ENCODE measurements around the gene FMN1. TPM values are rescaled to one million over a fixed set of nuclear protein-coding genes. Genes with fewer than 3 reads are reported as not detected.

The FMN1 gene
- total RNA-seq, 1 donor from 2014 or later, result 0.02 TPM

DNA sequence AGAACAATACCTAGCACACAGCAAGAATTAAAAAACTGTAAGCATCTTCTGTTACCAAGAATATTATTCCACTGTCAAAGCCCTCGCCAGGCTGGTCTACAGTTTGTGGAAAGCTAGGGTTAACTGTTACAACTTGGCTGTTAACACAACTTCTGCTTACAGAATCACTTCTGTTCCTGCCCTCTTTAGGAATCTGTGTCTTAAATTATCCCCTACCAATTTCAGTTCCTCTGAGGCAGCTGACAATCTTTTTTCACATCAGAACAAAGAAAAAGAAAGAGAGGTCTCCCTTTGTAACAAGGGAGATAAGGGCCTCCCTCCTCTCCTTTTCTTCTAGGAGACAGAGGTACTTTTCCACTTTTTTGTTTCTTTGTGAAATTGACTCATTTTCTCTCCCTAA, 188.9 kb downstream of the FMN1 start:
- no peak overlapping the region for H3K27ac Mint-ChIP-seq
- intact Hi-C loops (cut with micrococcal nuclease), result no loop called here
- H3K4me1 Mint-ChIP-seq, result no peaks in the 10 kb centered on the region
- no peak overlapping the region for H3K4me3 Mint-ChIP-seq
- no peak for DNase-seq
- peaks cover 13% of the 10 kb centered on the region for H3K27me3 Mint-ChIP-seq
- no peaks in the 10 kb centered on the region for H3K9me3 Mint-ChIP-seq
- H3K36me3 Mint-ChIP-seq (ENCODE audit: low read depth), result no peaks in the 10 kb centered on the region

DNA sequence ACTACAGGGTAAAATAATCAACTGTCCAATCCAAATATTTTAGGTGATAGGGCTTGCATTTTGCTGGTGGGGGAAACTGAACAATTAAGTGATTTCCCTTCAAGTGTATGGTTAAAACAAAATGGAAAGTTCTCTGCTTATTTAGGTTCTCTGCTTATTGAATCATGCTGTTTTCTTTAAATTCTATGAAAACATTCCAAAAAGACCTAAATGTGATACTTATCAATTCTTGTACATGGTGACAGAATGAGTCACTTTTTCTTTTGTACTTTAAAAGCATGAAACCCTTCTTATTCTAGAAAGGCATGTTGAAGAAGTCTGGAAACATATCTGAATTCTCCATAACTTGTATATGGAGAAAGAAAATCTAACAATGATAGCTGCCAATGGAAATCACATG, 192.6 kb downstream of the FMN1 start:
- Mint-ChIP-seq H3K27ac (no peak overlapping the region), H3K4me1 (no peaks in the 10 kb centered on the region), H3K36me3 (ENCODE audit: low read depth) (no peaks in the 10 kb centered on the region), H3K27me3 (peaks cover 11% of the 10 kb centered on the region), H3K4me3 (no peak overlapping the region), H3K9me3 (no peaks in the 10 kb centered on the region)
- intact Hi-C loops (cut with micrococcal nuclease), result no loop called here
- DNase-seq, result no peak

DNA sequence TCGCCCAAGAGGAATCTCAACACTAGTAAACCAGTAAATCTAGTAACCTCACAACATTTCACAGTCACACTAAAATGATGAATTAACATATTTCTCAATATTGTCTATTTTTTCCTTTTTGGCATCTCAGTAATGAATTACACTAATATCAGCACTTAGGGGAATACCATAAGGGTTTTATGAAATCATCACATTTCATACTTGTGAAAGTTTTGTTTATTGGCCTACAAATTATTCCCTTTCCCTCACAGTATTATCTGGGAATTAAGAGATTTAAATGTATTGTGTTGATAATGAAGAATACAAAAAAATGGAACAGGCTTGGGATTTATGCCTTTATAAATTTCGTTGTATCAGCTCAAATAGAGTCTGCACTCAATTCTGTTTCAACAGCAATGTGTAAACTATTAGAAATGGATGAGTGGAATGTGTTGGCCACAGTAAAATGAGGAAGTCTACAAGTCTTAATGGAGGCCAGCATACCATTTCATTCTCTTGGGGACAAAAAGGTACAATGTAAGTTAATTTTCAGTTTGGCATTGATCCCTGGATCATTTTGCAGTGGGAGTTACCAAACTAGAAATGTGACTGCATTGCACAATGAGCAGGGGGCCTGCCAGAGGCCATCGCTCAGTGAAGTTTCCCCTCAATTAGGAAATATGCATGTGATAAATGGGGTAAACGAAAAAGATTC, 195.4 kb downstream of the FMN1 start:
- intact Hi-C loops (cut with micrococcal nuclease), result loop anchor here (5.0 to 10.0 kb wide), 2 partner anchors 136 to 337 kb away; no protein-coding TSS in a partner anchor
- no peak overlapping the region for H3K27ac Mint-ChIP-seq
- H3K36me3 Mint-ChIP-seq (ENCODE audit: low read depth), result no peaks in the 10 kb centered on the region
- no peak for DNase-seq
- H3K4me3 Mint-ChIP-seq, result no peak overlapping the region
- H3K9me3 Mint-ChIP-seq, result no peaks in the 10 kb centered on the region
- H3K27me3 Mint-ChIP-seq, result peaks cover 13% of the 10 kb centered on the region
- H3K4me1 Mint-ChIP-seq, result no peaks in the 10 kb centered on the region

DNA sequence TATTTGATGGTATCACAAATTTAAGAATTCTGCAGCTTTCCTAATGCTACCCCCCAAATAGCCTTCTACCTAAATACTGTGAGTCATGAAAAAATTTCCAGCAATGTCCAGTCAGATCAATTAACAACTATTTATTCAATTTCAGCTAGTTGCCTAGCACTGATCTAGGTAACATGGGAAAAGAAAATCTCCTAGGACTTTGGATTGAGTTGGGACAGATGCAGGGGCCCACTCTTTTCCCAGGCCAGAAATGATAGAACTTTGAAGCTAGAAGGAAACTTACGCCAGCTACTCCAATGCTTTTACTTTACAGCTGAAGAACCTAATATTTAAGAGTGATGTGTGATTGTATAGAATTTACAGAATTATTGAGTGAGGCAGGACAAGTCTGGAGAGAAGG, 196.3 kb downstream of the FMN1 start:
- H3K36me3 Mint-ChIP-seq (ENCODE audit: low read depth), result no peaks in the 10 kb centered on the region
- peaks cover 13% of the 10 kb centered on the region for H3K27me3 Mint-ChIP-seq
- DNase-seq, result no peak
- no peaks in the 10 kb centered on the region for H3K9me3 Mint-ChIP-seq
- no peak overlapping the region for H3K4me3 Mint-ChIP-seq
- intact Hi-C loops (cut with micrococcal nuclease), result loop anchor here (5.0 to 10.0 kb wide), 2 partner anchors 137 to 336 kb away; no protein-coding TSS in a partner anchor
- no peaks in the 10 kb centered on the region for H3K4me1 Mint-ChIP-seq
- H3K27ac Mint-ChIP-seq, result no peak overlapping the region

DNA sequence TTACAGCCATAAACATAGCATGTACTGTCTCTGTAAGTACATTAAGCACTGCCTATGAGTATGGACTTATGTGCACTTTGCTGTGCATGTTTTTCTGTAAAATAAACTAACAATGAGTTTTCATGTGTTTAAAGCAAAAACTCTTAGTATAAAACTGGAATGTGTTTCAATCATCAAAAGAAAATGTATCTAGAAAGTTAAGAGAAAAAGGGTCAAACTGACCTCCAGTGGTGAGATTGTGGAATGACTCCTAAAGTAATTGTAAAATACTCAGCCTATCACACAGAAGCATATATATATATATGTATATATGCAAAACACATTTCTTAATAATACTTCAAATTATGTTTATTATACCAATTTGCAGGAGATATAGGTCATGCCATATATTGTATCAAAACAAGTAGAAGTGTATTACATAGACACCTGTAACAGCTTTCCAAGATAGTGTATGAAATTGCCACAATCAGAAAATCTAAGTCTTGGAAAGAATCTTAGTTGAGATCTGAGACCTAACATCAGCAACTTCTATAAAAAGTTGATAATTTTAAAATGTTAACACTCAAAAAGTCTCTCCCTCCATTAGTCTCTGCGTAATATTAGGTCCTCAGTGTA, 199.6 kb downstream of the FMN1 start:
- DNase-seq, result no peak
- H3K27me3 Mint-ChIP-seq, result peaks cover 12% of the 10 kb centered on the region
- H3K4me1 Mint-ChIP-seq, result no peaks in the 10 kb centered on the region
- H3K36me3 Mint-ChIP-seq (ENCODE audit: low read depth), result no peaks in the 10 kb centered on the region
- no peak overlapping the region for H3K4me3 Mint-ChIP-seq
- H3K27ac Mint-ChIP-seq, result no peak overlapping the region
- H3K9me3 Mint-ChIP-seq, result no peaks in the 10 kb centered on the region
- intact Hi-C loops (cut with micrococcal nuclease), result loop anchor here (5.0 to 10.0 kb wide), 2 partner anchors 140 to 333 kb away; no protein-coding TSS in a partner anchor

DNA sequence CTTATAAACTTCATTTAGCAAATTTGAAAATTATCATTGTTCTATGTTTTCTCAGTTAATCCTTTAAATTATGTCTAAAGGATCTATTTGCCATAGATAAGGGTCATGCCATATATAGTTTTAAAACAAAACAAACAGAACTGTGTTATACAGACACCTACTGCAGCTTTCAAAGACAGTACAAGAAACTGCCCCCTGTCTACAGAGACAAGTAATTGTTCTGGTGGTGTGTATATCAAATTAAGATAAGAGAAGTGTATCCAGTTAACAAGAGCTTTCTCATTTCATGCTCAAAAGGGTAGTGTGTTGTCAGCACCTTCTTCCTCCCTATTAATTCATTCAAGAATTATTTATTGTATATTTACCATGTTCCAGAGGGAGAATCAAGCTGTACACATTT, 201.2 kb downstream of the FMN1 start:
- H3K4me1 Mint-ChIP-seq, result no peaks in the 10 kb centered on the region
- no peaks in the 10 kb centered on the region for H3K36me3 Mint-ChIP-seq (ENCODE audit: low read depth)
- intact Hi-C loops (cut with micrococcal nuclease), result loop anchor here (10.0 kb wide), 1 partner anchor 142 kb away; no protein-coding TSS in a partner anchor
- H3K27me3 Mint-ChIP-seq, result peaks cover 11% of the 10 kb centered on the region
- H3K9me3 Mint-ChIP-seq, result no peaks in the 10 kb centered on the region
- no peak for DNase-seq
- H3K4me3 Mint-ChIP-seq, result no peak overlapping the region
- H3K27ac Mint-ChIP-seq, result no peak overlapping the region

DNA sequence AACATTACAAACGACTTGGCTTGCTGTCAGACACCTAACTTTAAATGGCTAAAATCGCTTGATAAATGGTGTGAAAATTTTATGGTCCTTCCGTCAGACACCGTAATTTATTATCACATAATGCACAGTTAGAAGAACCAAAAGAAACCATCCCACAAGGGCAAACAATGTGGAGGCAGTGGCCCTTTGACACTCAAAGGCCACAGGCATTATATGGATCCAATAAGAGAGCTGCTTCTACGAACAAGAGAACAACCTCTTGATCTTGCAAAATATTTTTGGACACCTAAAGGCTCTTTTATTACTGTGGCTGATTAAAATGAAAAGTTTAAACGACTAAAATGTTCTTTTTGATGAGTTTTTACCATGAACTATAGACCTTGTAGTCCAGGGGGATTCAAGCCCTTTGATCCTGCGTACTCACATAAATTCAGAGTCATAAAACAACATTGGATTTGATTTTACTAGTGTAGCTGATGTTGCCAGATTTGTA, 202.8 kb downstream of the FMN1 start:
- H3K4me3 Mint-ChIP-seq, result no peak overlapping the region
- no peaks in the 10 kb centered on the region for H3K9me3 Mint-ChIP-seq
- H3K36me3 Mint-ChIP-seq (ENCODE audit: low read depth), result no peaks in the 10 kb centered on the region
- intact Hi-C loops (cut with micrococcal nuclease), result loop anchor here (10.0 kb wide), 1 partner anchor 143 kb away; no protein-coding TSS in a partner anchor
- DNase-seq, result no peak
- H3K27me3 Mint-ChIP-seq, result peaks cover 3% of the 10 kb centered on the region
- no peak overlapping the region for H3K27ac Mint-ChIP-seq
- no peaks in the 10 kb centered on the region for H3K4me1 Mint-ChIP-seq

DNA sequence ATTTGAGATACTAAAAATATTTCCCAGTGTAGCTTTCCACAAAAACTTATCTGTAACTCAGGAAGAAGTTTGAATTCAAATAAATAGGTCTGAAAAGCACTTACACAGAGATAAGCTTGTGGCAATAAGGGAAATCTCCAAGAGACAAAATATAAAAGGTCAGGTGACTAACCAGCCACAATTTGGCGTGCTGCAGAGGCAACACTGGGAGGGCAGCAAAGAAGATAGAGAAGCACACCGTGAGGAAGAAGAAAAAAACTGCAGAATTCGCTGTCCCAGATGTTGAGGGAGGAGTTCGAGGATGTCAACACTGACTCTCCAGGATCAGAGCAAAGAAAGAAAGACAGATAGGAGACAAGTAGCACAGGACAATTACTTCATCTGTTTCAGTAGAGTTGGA, 204.4 kb downstream of the FMN1 start:
- Mint-ChIP-seq H3K4me3 (no peak overlapping the region), H3K27me3 (peaks cover 6% of the 10 kb centered on the region), H3K36me3 (ENCODE audit: low read depth) (no peaks in the 10 kb centered on the region), H3K4me1 (no peaks in the 10 kb centered on the region), H3K9me3 (no peaks in the 10 kb centered on the region), H3K27ac (no peak overlapping the region)
- no peak for DNase-seq
- intact Hi-C loops (cut with micrococcal nuclease), result loop anchor here (10.0 kb wide), 1 partner anchor 145 kb away; no protein-coding TSS in a partner anchor

DNA sequence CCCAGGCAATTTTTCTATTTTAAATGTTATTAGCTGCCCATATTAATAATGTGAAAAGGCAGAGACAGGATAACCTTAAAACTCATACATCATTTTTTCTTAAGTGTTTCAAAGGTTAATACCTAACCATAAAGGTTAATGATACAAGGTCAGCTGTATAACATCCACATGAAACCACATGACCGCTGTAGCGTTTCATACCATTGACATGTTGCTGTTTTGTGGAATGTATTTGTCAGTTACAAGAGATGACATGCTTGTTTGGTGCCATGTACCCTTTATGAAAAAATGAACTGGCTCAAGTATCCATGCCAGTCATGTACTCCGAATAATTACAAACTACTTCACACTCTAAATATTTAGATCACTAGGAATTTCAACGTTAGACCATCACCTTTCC, 207.4 kb downstream of the FMN1 start:
- H3K4me1 Mint-ChIP-seq, result no peaks in the 10 kb centered on the region
- DNase-seq, result no peak
- H3K27ac Mint-ChIP-seq, result no peak overlapping the region
- peaks cover 6% of the 10 kb centered on the region for H3K27me3 Mint-ChIP-seq
- H3K36me3 Mint-ChIP-seq (ENCODE audit: low read depth), result no peaks in the 10 kb centered on the region
- H3K9me3 Mint-ChIP-seq, result no peaks in the 10 kb centered on the region
- intact Hi-C loops (cut with micrococcal nuclease), result no loop called here
- H3K4me3 Mint-ChIP-seq, result no peak overlapping the region

DNA sequence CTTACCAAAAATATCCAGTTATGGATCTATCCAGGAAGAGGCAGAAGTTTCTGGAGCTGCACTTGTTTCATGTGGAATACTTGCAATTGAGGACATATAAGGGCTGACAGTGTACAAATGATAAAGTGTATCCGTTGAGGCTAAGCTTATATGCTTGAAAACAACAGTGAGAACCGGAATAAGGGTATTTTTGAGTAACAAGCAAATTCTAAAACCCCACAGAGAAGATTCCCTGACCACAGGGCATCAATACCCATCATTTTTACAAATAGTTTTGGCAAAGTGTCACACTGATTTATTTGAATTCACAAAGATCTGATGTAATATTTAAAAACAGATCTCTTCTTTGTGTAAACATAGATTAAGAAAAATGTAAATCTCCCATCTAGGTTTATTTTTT, 208.4 kb downstream of the FMN1 start:
- Mint-ChIP-seq H3K27ac (no peak overlapping the region), H3K27me3 (peaks cover 6% of the 10 kb centered on the region), H3K4me1 (no peaks in the 10 kb centered on the region), H3K36me3 (ENCODE audit: low read depth) (no peaks in the 10 kb centered on the region), H3K9me3 (no peaks in the 10 kb centered on the region), H3K4me3 (no peak overlapping the region)
- DNase-seq, result no peak
- intact Hi-C loops (cut with micrococcal nuclease), result no loop called here

DNA sequence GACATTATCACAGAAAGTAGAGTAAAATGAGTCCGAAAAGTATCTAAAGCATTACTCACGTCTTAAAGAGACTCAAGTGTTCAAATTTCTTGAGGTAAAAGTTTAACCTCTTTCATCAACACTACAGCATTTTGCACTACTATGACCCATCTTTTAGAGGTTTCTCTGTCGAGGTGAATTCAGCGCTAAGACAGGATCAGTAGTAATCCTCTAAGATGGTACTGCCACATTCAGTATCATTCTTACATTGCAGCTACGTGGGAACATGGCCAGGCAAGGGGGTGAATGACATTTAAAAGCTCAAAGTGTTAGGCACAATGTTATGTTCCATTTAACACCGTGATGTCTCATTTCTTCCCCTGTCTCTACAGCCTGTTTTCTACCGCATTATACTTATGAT, 210.8 kb downstream of the FMN1 start:
- peaks cover 6% of the 10 kb centered on the region for H3K27me3 Mint-ChIP-seq
- H3K27ac Mint-ChIP-seq, result no peak overlapping the region
- DNase-seq, result no peak
- H3K36me3 Mint-ChIP-seq (ENCODE audit: low read depth), result no peaks in the 10 kb centered on the region
- H3K9me3 Mint-ChIP-seq, result no peaks in the 10 kb centered on the region
- H3K4me1 Mint-ChIP-seq, result no peaks in the 10 kb centered on the region
- no peak overlapping the region for H3K4me3 Mint-ChIP-seq
- intact Hi-C loops (cut with micrococcal nuclease), result no loop called here

DNA sequence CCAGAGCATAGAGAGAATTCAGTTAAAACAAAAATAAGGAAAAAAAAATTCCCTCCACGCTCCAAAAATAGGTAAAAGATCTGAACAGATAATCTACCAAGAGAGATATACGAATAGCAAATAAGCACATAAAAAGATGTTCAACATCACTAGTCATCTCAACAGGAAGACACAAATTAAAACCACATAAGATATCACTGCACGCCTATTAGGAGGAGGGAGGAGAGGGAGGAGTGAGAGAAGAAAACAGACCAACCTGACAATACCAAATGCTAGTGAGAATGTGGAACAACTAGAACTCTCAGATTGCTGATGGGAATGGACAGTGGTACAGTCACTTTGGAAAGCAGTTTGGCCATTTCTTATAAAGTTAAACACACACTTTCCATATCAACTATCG, 212.5 kb downstream of the FMN1 start:
- H3K27me3 Mint-ChIP-seq, result peaks cover 6% of the 10 kb centered on the region
- H3K36me3 Mint-ChIP-seq (ENCODE audit: low read depth), result no peaks in the 10 kb centered on the region
- H3K27ac Mint-ChIP-seq, result no peak overlapping the region
- no peak overlapping the region for H3K4me3 Mint-ChIP-seq
- no peaks in the 10 kb centered on the region for H3K4me1 Mint-ChIP-seq
- intact Hi-C loops (cut with micrococcal nuclease), result no loop called here
- no peak for DNase-seq
- no peaks in the 10 kb centered on the region for H3K9me3 Mint-ChIP-seq

DNA sequence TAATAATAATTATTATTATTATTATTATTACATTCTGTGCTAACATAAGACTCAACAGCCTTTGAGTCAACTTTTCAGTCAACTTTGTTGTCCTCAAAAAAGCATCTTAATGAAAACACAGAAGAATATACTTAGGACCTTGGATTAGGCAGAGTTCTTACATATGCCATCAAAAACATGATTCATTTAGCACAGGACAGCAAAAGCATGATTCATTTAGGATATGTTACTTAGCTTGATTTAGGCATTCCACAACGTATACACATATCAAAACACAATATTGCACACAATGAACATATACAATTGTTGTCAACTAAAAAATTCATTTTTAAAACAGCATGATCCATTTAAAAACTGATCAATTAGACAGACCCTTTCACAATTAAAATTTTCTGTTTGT, 213.0 kb downstream of the FMN1 start:
- intact Hi-C loops (cut with micrococcal nuclease), result no loop called here
- no peak overlapping the region for H3K4me3 Mint-ChIP-seq
- no peak overlapping the region for H3K27ac Mint-ChIP-seq
- H3K9me3 Mint-ChIP-seq, result no peaks in the 10 kb centered on the region
- DNase-seq, result no peak
- H3K27me3 Mint-ChIP-seq, result peaks cover 6% of the 10 kb centered on the region
- H3K4me1 Mint-ChIP-seq, result no peaks in the 10 kb centered on the region
- H3K36me3 Mint-ChIP-seq (ENCODE audit: low read depth), result no peaks in the 10 kb centered on the region

DNA sequence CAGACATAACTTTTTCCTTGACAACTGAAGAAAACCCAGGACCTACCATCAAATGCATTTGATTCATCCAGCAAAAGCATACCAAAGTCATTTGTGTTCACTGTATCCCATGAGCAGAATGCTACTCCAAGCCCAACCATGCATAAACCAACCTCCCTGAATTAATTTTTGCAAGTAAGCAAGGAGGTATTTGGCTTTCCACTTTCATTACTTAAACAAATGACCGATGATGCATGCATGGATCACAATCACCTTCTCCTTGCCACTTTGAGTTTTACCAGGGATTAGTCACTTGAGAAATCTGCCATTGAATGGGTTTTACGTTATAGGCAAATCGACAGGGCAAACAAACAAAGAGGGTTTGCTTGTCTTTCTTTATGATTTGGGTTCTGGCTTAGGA, 214.8 kb downstream of the FMN1 start:
- H3K9me3 Mint-ChIP-seq, result no peaks in the 10 kb centered on the region
- no peak overlapping the region for H3K4me3 Mint-ChIP-seq
- DNase-seq, result no peak
- H3K27me3 Mint-ChIP-seq, result peaks cover 2% of the 10 kb centered on the region
- H3K36me3 Mint-ChIP-seq (ENCODE audit: low read depth), result no peaks in the 10 kb centered on the region
- no peaks in the 10 kb centered on the region for H3K4me1 Mint-ChIP-seq
- intact Hi-C loops (cut with micrococcal nuclease), result no loop called here
- no peak overlapping the region for H3K27ac Mint-ChIP-seq

All from activated CD4-positive, alpha-beta T cell treated with anti-CD3 and anti-CD28 coated beads, Interleukin-2, amount 10 ng/mL, durations not matched to agents 24 days and 14 days (primary cell).